OCI-LY3 (cell line): ENCODE results near the gene LGALS8.

Experiments used
- H2AFZ ChIP-seq: fragments of 200-600, 300-600 bp; shearing (Covaris generic); 2 replicates; pipeline ENCODE4 v1.6.0; 2014; ENCODE audit warnings: antibody characterized with exemption, low read depth, low read length
- H3K27ac ChIP-seq: fragments of 200-600, 300-600 bp; sonication (generic); 2 replicates; pipeline ENCODE4 v1.5.1; 2014; ENCODE audit warnings: mild to moderate bottlenecking, low read length, moderate library complexity, mixed read lengths
- H3K27me3 ChIP-seq: fragments of 200-600, 300-600 bp; sonication (generic); 2 replicates; pipeline ENCODE4 v1.6.1; 2014; ENCODE audit warnings: low read depth, low read length, mixed read lengths
- H3K36me3 ChIP-seq: fragments of 200-600, 300-600 bp; sonication (generic); replicated peaks from 2 replicates; pipeline ENCODE3; 2014; ENCODE audit warnings: low read depth, low read length, mixed read lengths
- H3K4me1 ChIP-seq: fragments of 300-600, 200-600 bp; sonication (generic); 2 replicates; pipeline ENCODE4 v1.6.1; 2014; ENCODE audit warnings: low read length, mixed read lengths
- H3K4me2 ChIP-seq: fragments of 200-600, 300-600 bp; sonication (generic); 2 replicates; pipeline ENCODE4 v1.6.1; 2014; ENCODE audit warnings: low read length, mixed read lengths
- H3K4me3 ChIP-seq: fragments of 300-600, 200-600 bp; sonication (generic); 2 replicates; pipeline ENCODE4 v1.5.1; 2014; ENCODE audit warnings: antibody characterized with exemption, mild to moderate bottlenecking, low read length, moderate library complexity
- H3K79me2 ChIP-seq: fragments of 300-600, 200-600 bp; shearing (Covaris generic); 2 replicates; pipeline ENCODE4 v1.6.1; 2014; ENCODE audit warnings: mild to moderate bottlenecking, low read length, mixed read lengths
- H3K9ac ChIP-seq: fragments of 300-600, 200-600 bp; shearing (Covaris generic); 2 replicates; pipeline ENCODE4 v1.6.0; 2014; ENCODE audit warnings: mild to moderate bottlenecking, low read length, moderate library complexity
- H3K9me3 ChIP-seq: fragments of 200-600, 300-600 bp; shearing (Covaris generic); 2 replicates; pipeline ENCODE4 v1.6.1; 2014; ENCODE audit warnings: low read length, mixed read lengths; ENCODE audit not compliant: insufficient read depth
- H4K20me1 ChIP-seq: fragments of 200-600, 300-600 bp; sonication (generic); 2 replicates; pipeline ENCODE4 v1.6.1; 2016; ENCODE audit warnings: low read length, mixed read lengths; ENCODE audit not compliant: insufficient read depth
- EZH2phosphoT487 ChIP-seq: fragments of 200-600 bp; shearing (Covaris generic); IDR thresholded peaks from 2 replicates; pipeline ENCODE4 v1.6.1; 2018; ENCODE audit warnings: antibody characterized with exemption, mixed run types, low read depth
- TF ChIP-seq, protein P1 (sequence below): fragments of 200-600, 300-600 bp; sonication (generic); IDR thresholded peaks from 2 replicates; pipeline ENCODE4 v1.5.1; 2014; ENCODE audit warnings: antibody characterized with exemption, low read length, low read depth

LGALS8 gene

DNA sequence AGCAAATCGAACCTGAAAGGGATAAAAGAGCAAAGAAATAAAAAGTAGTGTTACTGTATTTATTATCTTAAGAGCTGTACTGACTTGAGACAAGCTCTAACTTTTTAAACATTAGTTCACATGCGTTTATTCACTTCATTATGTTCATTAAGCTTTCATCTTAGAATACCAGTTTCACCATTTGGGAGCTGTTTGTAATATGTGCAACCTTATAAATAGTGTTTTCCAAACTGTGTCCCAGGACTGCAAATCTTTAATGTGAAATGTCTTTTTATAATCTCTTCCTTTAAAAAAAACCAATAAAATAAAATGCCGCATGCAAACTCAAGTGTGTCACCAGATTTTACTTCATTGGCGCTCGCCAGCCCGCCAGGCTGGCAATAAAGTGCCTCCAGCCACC is 28.3 kb downstream of the LGALS8 start:
- Histone ChIP-seq H3K4me1 (no peaks in the 10 kb centered on the region), H3K9me3 (no peaks in the 10 kb centered on the region), H2AFZ (no peak overlapping the region), H3K27ac (no peak overlapping the region), H3K4me2 (no peak overlapping the region), H3K27me3 (no peaks in the 10 kb centered on the region), H3K4me3 (no peak overlapping the region), H3K36me3 (peaks cover 86% of the 10 kb centered on the region), H3K9ac (no peak overlapping the region), H4K20me1 (peaks cover 4% of the 10 kb centered on the region; the same call in 1 of the 2 replicates), H3K79me2 (no peaks in the 10 kb centered on the region)
- TF ChIP-seq, protein P1, sequence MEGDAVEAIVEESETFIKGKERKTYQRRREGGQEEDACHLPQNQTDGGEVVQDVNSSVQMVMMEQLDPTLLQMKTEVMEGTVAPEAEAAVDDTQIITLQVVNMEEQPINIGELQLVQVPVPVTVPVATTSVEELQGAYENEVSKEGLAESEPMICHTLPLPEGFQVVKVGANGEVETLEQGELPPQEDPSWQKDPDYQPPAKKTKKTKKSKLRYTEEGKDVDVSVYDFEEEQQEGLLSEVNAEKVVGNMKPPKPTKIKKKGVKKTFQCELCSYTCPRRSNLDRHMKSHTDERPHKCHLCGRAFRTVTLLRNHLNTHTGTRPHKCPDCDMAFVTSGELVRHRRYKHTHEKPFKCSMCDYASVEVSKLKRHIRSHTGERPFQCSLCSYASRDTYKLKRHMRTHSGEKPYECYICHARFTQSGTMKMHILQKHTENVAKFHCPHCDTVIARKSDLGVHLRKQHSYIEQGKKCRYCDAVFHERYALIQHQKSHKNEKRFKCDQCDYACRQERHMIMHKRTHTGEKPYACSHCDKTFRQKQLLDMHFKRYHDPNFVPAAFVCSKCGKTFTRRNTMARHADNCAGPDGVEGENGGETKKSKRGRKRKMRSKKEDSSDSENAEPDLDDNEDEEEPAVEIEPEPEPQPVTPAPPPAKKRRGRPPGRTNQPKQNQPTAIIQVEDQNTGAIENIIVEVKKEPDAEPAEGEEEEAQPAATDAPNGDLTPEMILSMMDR = no peak
- TF ChIP-seq EZH2phosphoT487 = no peak

DNA sequence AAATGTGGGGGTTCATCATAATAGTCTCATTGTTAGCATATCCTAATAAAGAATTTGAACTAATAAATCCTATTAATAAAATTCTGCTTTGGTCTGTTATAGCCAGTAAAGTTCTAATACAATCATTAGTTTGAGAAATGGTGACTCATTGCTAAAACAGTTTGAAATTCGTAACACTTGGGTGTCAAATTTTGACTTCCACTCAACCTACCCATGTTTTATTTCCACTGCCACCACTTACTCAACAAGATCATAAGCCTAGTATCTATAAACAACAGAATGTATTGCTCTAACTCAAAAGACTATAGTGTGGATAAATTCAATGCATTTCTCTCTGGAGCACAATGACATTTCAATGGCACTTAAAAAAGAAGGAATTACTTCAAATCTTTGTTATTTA is 29.1 kb downstream of the LGALS8 start:
- no peak overlapping the region for H3K9ac ChIP-seq
- TF ChIP-seq, protein P1 = no peak
- no peak for TF ChIP-seq EZH2phosphoT487
- no peak overlapping the region for H2AFZ ChIP-seq
- no peaks in the 10 kb centered on the region for H3K4me1 ChIP-seq
- H4K20me1 ChIP-seq = peaks cover 4% of the 10 kb centered on the region; the same call in 1 of the 2 replicates
- no peaks in the 10 kb centered on the region for H3K9me3 ChIP-seq
- H3K79me2 ChIP-seq = no peaks in the 10 kb centered on the region
- no peaks in the 10 kb centered on the region for H3K27me3 ChIP-seq
- H3K27ac ChIP-seq = no peak overlapping the region
- peaks cover 84% of the 10 kb centered on the region for H3K36me3 ChIP-seq
- H3K4me2 ChIP-seq = no peak overlapping the region
- H3K4me3 ChIP-seq = no peak overlapping the region

DNA sequence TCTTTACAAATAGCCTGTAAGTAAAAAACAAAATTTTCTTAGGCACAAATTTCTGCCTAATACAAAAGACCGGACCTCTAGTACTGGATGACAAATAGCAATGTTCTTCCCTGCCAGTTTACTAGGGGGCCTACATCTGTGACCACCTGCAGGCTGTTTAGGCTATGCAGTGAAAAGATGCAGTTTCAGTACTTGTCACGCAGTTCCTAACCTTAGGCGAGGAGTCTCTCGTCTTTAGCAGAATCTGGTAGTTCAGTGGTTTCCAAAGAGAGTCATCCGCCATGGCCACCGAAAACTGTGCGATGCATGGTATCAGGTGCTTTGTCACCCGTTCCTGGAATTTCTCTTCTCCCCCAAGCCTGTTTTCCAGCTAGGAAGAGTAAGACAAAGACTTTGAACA is 29.6 kb downstream of the LGALS8 start:
- peaks cover 84% of the 10 kb centered on the region for H3K36me3 ChIP-seq

DNA sequence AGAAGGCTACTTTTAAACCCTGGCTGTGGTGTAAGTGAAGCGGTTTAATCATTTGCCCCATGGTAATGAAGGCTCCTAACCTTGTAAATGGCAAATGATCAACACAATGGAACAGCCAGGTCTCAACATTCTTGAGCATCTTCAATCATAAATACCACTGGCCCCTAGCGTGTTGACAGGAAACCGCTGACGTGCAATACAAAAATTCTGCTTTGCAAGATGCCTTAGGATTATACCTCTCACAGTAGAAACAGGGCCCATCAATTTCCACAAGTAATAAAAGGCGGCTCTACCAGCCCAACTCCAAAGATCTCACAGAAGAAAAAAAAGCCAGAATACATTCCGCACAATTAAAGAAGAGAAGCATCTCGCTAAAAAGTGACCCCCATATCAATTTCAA is 32.8 kb downstream of the LGALS8 start:
- no peaks in the 10 kb centered on the region for H4K20me1 ChIP-seq
- H3K36me3 ChIP-seq = peaks cover 77% of the 10 kb centered on the region
- H3K4me2 ChIP-seq = no peak overlapping the region
- no peak overlapping the region for H2AFZ ChIP-seq
- H3K9me3 ChIP-seq = no peaks in the 10 kb centered on the region
- H3K9ac ChIP-seq = no peak overlapping the region
- no peaks in the 10 kb centered on the region for H3K79me2 ChIP-seq
- H3K4me3 ChIP-seq = no peak overlapping the region
- H3K27ac ChIP-seq = no peak overlapping the region
- no peaks in the 10 kb centered on the region for H3K27me3 ChIP-seq
- TF ChIP-seq, protein P1 = no peak
- TF ChIP-seq EZH2phosphoT487 = no peak
- no peaks in the 10 kb centered on the region for H3K4me1 ChIP-seq

More for the DNA sequence above, 29.6 kb downstream of the LGALS8 start:
- TF ChIP-seq, protein P1 = no peak
- TF ChIP-seq EZH2phosphoT487 = no peak
- H3K9ac ChIP-seq = no peak overlapping the region
- no peaks in the 10 kb centered on the region for H3K79me2 ChIP-seq
- H3K4me1 ChIP-seq = no peaks in the 10 kb centered on the region
- no peak overlapping the region for H3K4me2 ChIP-seq
- H3K27me3 ChIP-seq = no peaks in the 10 kb centered on the region
- no peaks in the 10 kb centered on the region for H3K9me3 ChIP-seq
- peaks cover 4% of the 10 kb centered on the region; the same call in 1 of the 2 replicates for H4K20me1 ChIP-seq
- H2AFZ ChIP-seq = no peak overlapping the region
- H3K27ac ChIP-seq = no peak overlapping the region
- H3K4me3 ChIP-seq = no peak overlapping the region
